ENCODE data around the gene GPAM. TPM values are rescaled to one million over a fixed set of nuclear protein-coding genes. Genes with fewer than 3 reads are reported as not detected.

Gene GPAM
- total and polyA plus RNA-seq, 2 of the 8 experiments (the other 6 are each of a cell fraction or from before 2014, with no cell fraction given), result 5.5 to 15.5 TPM

DNA sequence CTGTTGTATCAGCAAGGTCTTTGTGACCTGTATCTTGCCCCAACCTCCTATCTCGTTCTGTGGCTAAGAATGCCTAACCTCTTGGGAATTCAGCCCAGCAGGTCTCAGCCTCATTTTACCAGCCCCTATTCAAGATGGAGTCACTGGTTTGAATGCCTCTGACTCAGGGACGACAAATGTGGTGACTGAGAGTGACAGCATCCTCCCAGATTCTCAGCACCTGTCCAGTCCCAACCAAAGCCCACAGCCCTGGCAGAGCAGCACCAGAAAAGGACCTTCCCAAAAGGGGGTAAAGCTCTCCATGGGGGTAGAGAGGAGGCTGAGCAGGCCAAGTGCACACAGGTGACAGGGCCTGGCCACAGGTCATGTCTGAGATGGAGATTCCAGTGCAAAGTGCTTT is 35.4 kb upstream of the GPAM start (continued):
- TF ChIP-seq, protein P1, sequence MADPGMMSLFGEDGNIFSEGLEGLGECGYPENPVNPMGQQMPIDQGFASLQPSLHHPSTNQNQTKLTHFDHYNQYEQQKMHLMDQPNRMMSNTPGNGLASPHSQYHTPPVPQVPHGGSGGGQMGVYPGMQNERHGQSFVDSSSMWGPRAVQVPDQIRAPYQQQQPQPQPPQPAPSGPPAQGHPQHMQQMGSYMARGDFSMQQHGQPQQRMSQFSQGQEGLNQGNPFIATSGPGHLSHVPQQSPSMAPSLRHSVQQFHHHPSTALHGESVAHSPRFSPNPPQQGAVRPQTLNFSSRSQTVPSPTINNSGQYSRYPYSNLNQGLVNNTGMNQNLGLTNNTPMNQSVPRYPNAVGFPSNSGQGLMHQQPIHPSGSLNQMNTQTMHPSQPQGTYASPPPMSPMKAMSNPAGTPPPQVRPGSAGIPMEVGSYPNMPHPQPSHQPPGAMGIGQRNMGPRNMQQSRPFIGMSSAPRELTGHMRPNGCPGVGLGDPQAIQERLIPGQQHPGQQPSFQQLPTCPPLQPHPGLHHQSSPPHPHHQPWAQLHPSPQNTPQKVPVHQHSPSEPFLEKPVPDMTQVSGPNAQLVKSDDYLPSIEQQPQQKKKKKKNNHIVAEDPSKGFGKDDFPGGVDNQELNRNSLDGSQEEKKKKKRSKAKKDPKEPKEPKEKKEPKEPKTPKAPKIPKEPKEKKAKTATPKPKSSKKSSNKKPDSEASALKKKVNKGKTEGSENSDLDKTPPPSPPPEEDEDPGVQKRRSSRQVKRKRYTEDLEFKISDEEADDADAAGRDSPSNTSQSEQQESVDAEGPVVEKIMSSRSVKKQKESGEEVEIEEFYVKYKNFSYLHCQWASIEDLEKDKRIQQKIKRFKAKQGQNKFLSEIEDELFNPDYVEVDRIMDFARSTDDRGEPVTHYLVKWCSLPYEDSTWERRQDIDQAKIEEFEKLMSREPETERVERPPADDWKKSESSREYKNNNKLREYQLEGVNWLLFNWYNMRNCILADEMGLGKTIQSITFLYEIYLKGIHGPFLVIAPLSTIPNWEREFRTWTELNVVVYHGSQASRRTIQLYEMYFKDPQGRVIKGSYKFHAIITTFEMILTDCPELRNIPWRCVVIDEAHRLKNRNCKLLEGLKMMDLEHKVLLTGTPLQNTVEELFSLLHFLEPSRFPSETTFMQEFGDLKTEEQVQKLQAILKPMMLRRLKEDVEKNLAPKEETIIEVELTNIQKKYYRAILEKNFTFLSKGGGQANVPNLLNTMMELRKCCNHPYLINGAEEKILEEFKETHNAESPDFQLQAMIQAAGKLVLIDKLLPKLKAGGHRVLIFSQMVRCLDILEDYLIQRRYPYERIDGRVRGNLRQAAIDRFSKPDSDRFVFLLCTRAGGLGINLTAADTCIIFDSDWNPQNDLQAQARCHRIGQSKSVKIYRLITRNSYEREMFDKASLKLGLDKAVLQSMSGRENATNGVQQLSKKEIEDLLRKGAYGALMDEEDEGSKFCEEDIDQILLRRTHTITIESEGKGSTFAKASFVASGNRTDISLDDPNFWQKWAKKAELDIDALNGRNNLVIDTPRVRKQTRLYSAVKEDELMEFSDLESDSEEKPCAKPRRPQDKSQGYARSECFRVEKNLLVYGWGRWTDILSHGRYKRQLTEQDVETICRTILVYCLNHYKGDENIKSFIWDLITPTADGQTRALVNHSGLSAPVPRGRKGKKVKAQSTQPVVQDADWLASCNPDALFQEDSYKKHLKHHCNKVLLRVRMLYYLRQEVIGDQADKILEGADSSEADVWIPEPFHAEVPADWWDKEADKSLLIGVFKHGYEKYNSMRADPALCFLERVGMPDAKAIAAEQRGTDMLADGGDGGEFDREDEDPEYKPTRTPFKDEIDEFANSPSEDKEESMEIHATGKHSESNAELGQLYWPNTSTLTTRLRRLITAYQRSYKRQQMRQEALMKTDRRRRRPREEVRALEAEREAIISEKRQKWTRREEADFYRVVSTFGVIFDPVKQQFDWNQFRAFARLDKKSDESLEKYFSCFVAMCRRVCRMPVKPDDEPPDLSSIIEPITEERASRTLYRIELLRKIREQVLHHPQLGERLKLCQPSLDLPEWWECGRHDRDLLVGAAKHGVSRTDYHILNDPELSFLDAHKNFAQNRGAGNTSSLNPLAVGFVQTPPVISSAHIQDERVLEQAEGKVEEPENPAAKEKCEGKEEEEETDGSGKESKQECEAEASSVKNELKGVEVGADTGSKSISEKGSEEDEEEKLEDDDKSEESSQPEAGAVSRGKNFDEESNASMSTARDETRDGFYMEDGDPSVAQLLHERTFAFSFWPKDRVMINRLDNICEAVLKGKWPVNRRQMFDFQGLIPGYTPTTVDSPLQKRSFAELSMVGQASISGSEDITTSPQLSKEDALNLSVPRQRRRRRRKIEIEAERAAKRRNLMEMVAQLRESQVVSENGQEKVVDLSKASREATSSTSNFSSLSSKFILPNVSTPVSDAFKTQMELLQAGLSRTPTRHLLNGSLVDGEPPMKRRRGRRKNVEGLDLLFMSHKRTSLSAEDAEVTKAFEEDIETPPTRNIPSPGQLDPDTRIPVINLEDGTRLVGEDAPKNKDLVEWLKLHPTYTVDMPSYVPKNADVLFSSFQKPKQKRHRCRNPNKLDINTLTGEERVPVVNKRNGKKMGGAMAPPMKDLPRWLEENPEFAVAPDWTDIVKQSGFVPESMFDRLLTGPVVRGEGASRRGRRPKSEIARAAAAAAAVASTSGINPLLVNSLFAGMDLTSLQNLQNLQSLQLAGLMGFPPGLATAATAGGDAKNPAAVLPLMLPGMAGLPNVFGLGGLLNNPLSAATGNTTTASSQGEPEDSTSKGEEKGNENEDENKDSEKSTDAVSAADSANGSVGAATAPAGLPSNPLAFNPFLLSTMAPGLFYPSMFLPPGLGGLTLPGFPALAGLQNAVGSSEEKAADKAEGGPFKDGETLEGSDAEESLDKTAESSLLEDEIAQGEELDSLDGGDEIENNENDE (IDR thresholded peaks at IDR 0.05; ENCODE audit: insufficient replicate concordance, low read length), result no peak
- TF ChIP-seq CREB1 (IDR thresholded peaks at IDR 0.05) (no peak), RNF2 (IDR thresholded peaks at IDR 0.05; ENCODE audit: borderline replicate concordance, low read depth, low read length, missing control alignments, poor library complexity, severe bottlenecking) (no peak), SP1 (IDR thresholded peaks at IDR 0.05; ENCODE audit: low read depth, low read length) (no peak), BRCA1 (IDR thresholded peaks at IDR 0.05; ENCODE audit: low read depth, low read length) (no peak), SRF (IDR thresholded peaks at IDR 0.05; ENCODE audit: low read depth, low read length) (no peak), RFX5 (IDR thresholded peaks at IDR 0.05; ENCODE audit: borderline replicate concordance, low read depth, low read length) (no peak), SAP30 (IDR thresholded peaks at IDR 0.05; ENCODE audit: insufficient read depth, insufficient replicate concordance, low read length) (no peak), RAD21 (IDR thresholded peaks at IDR 0.05 in 1 of 2, conservative IDR thresholded peaks at IDR 0.05 in 1 of 2; ENCODE audit: low read depth in 2 of 2, low read length in 2 of 2) (no peak), SIX5 (IDR thresholded peaks at IDR 0.05; ENCODE audit: low read depth, low read length) (no peak), CEBPB (IDR thresholded peaks at IDR 0.05; ENCODE audit: low read depth, low read length) (no peak)
- TF ChIP-seq, protein P2, sequence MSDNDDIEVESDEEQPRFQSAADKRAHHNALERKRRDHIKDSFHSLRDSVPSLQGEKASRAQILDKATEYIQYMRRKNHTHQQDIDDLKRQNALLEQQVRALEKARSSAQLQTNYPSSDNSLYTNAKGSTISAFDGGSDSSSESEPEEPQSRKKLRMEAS (IDR thresholded peaks at IDR 0.05), result no peak

Data from H1 (cell line).